PC-9 (cell line): ENCODE results near the gene TMEM86A. TPM values are rescaled to one million over a fixed set of nuclear protein-coding genes. Genes with fewer than 3 reads are reported as not detected.
"Not testable (repeated sequence)": the region's sequence is repeated elsewhere in the genome, so short reads cannot be mapped to it uniquely, and the experiment has no call there.

Experiments
- BruUV-seq: library from RNA; stranded (reverse); fragments of 400-500 nt; replicated peaks from 2 replicates; lab custom pipeline; 2021; lab: Mats Ljungman, UMichigan
- CTCF ChIA-PET: fragments of 300-600 bp; sonication (Branson Sonifier 250); formaldehyde crosslinking; loops from one replicate; lab custom pipeline; 2022; ENCODE audit warnings: antibody characterized with exemption; lab: Charles Lee
- POLR2A ChIA-PET: fragments of 300-600 bp; sonication (Branson Sonifier 250); formaldehyde crosslinking; loops from one replicate; lab custom pipeline; 2022; ENCODE audit warnings: antibody characterized with exemption; ENCODE audit not compliant: unreplicated experiment; lab: Charles Lee
- DNase-seq, 2 experiments: peaks; one replicate each; pipeline versions ENCODE4 v3.0.0 to v3.0.0-alpha.2; 2015 to 2022; ENCODE audit warnings: mixed read lengths in 1 of 2
- H2AFZ ChIP-seq: fragments of 200-600 bp; sonication (generic); 2 replicates; pipeline ENCODE4 v1.8.1; 2017; ENCODE audit warnings: antibody characterized with exemption
- H3F3A ChIP-seq: fragments of 200-600 bp; sonication (generic); 2 replicates; pipeline ENCODE4 v1.8.1; 2017; ENCODE audit warnings: antibody characterized with exemption, mild to moderate bottlenecking, low read depth; ENCODE audit not compliant: insufficient read depth
- H3K27ac ChIP-seq: fragments of 200-600 bp; sonication (generic); 2 replicates; pipeline ENCODE4 v1.6.1; 2016; ENCODE audit warnings: mixed run types
- H3K27me3 ChIP-seq: fragments of 200-600 bp; sonication (generic); 2 replicates; pipeline ENCODE4 v1.6.1; 2016; ENCODE audit warnings: low read depth, mixed run types; ENCODE audit not compliant: insufficient read depth
- H3K36me3 ChIP-seq: fragments of 200-600 bp; sonication (generic); 2 replicates; pipeline ENCODE4 v1.6.1; 2016; ENCODE audit warnings: low read depth, mixed run types
- H3K4me1 ChIP-seq: fragments of 200-600 bp; sonication (generic); replicated peaks from 2 replicates; pipeline ENCODE4 v1.6.1; 2016; ENCODE audit warnings: mixed run types; ENCODE audit not compliant: insufficient read depth
- H3K4me2 ChIP-seq: fragments of 200-600 bp; sonication (generic); 2 replicates; pipeline ENCODE4 v1.6.1; 2017; ENCODE audit warnings: mixed run types
- H3K4me3 ChIP-seq: fragments of 200-600 bp; sonication (generic); 2 replicates; pipeline ENCODE4 v1.6.1; 2016; ENCODE audit warnings: mixed run types
- H3K79me2 ChIP-seq: fragments of 200-600 bp; sonication (generic); 2 replicates; pipeline ENCODE4 v1.6.1; 2017; ENCODE audit warnings: low read depth, mixed run types
- H3K9me2 ChIP-seq: fragments of 200-600 bp; sonication (generic); 2 replicates; pipeline ENCODE4 v1.8.1; 2017; ENCODE audit warnings: mild to moderate bottlenecking; ENCODE audit not compliant: insufficient read depth
- H3K9me3 ChIP-seq: fragments of 200-600 bp; sonication (generic); 2 replicates; pipeline ENCODE4 v1.8.1; 2016; ENCODE audit warnings: low read depth; ENCODE audit not compliant: insufficient read depth
- H4K20me1 ChIP-seq: fragments of 200-600 bp; sonication (generic); 2 replicates; pipeline ENCODE4 v1.8.1; 2017; ENCODE audit not compliant: insufficient read depth
- CTCF ChIP-seq: fragments of 200-600 bp; sonication (generic); conservative IDR thresholded peaks from 2 replicates; pipeline ENCODE4 v1.6.1; 2017; ENCODE audit warnings: mixed run types, antibody characterized with exemption, mild to moderate bottlenecking, moderate library complexity
- EZH2 ChIP-seq: fragments of 200-600 bp; sonication (generic); IDR thresholded peaks from 2 replicates; pipeline ENCODE4 v1.8.0; 2017; ENCODE audit warnings: antibody characterized with exemption, low read depth
- intact Hi-C: fragments of 100-400 bp; cut with micrococcal nuclease; formaldehyde crosslinking; loops from one replicate; pipeline ENCODE4 v1.10.0; 2022; ENCODE audit not compliant: unreplicated experiment
- total RNA-seq: library from RNA; stranded (reverse); gene quantifications from 2 replicates; pipeline ENCODE4 v1.2.3, GENCODE V29; 2021

The TMEM86A gene
- total RNA-seq, 1 experiment from 2014 or later: 2.1 TPM

GRCh38 chr11:18676803-18677202, 21.8 kb upstream of the TMEM86A start:
- CTCF ChIA-PET: no interaction called here
- peak overlapping the region; percentile 57 for H3K27ac ChIP-seq
- intact Hi-C loops: no loop called here

DNA sequence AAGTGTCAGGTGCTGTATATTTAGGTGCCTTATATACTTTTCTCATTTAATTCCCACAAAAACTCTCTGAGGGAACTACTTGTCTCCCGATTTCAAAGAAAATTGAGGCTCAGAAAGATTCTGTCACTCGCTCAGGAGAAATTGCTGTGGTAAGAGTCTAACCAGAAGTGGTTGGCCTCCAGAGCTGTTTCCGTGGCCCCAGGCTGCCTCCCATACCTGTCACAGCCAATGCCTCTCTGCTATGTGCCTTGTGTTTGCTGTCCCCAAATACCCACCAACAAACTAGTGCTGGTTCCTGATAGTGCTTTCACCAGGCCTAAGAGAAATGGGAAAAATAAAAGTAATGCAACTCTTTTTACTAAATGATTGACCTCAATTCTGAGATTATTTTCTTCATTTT, 21.0 kb upstream of the TMEM86A start:
- Histone ChIP-seq H3K4me1 (peaks cover 47% of the 10 kb centered on the region), H3K27me3 (no peaks in the 10 kb centered on the region), H3K27ac (peak overlapping the region; percentile 57), H3K9me3 (no peaks in the 10 kb centered on the region), H3K79me2 (no peaks in the 10 kb centered on the region), H3K4me2 (peak overlapping the region; percentile 27; the same call in 1 of the 2 replicates), H4K20me1 (no peaks in the 10 kb centered on the region), H3F3A (peaks cover 24% of the 10 kb centered on the region), H2AFZ (peak overlapping the region; percentile 47; the same call in 1 of the 2 replicates), H3K36me3 (no peaks in the 10 kb centered on the region), H3K9me2 (no peaks in the 10 kb centered on the region), H3K4me3 (no peak overlapping the region)
- POLR2A ChIA-PET: no interaction called here
- TF ChIP-seq EZH2: no peak
- no peak for TF ChIP-seq CTCF
- intact Hi-C loops: no loop called here
- BruUV-seq: no TSS peak
- CTCF ChIA-PET: no interaction called here
- DNase-seq: peak in 1 of 2 experiments; percentile 52

More at GRCh38 chr11:18676803-18677202, 21.8 kb upstream of the TMEM86A start:
- POLR2A ChIA-PET: no interaction called here
- Histone ChIP-seq H3K4me1 (peaks cover 43% of the 10 kb centered on the region), H3K79me2 (no peaks in the 10 kb centered on the region), H2AFZ (no peak overlapping the region), H3K4me3 (no peak overlapping the region), H3K27me3 (no peaks in the 10 kb centered on the region), H3K9me2 (no peaks in the 10 kb centered on the region), H3K4me2 (peak overlapping the region; percentile 27; the same call in 1 of the 2 replicates), H3F3A (peaks cover 26% of the 10 kb centered on the region), H3K36me3 (no peaks in the 10 kb centered on the region), H4K20me1 (no peaks in the 10 kb centered on the region), H3K9me3 (no peaks in the 10 kb centered on the region)
- no TSS peak for BruUV-seq
- DNase-seq: peak in 1 of 2 experiments; percentile 97
- TF ChIP-seq CTCF (no peak), EZH2 (no peak)

DNA sequence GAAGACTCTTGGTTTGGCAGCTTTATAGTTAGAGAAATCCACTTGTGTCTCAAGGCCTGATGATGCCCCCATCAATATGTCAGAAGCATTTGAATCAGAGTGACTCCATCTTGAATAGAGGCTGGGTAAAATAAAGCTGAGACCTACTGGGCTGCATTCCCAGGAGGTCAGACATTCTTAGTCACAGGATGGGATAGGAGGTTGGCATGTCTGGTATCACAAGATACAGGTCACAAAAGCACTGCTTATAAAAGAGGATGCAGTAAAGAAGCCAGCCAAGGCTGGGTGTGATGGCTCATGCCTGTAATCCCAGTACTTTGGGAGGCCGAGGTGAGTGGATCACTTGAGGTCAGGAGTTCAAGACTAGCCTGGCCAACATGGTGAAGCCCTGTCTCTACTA, 16.6 kb upstream of the TMEM86A start:
- H3K9me2 ChIP-seq, H2AFZ ChIP-seq, intact Hi-C loops, H3K27ac ChIP-seq, BruUV-seq, H3K27me3 ChIP-seq, H3K36me3 ChIP-seq, H4K20me1 ChIP-seq, H3K4me2 ChIP-seq, H3K9me3 ChIP-seq, H3K4me3 ChIP-seq, H3K79me2 ChIP-seq, POLR2A ChIA-PET: not testable (repeated sequence)
- DNase-seq: peak in 1 of 2 experiments; percentile 65
- Histone ChIP-seq H3K4me1 (peaks cover 30% of the 10 kb centered on the region), H3F3A (peaks cover 15% of the 10 kb centered on the region)
- CTCF ChIA-PET: interaction anchor here (0.7 kb wide), 1 partner anchor 446 kb away, joined by 3 read pairs; no protein-coding TSS in a partner anchor

- H3K4me1 ChIP-seq: peaks cover 25% of the 10 kb centered on the region
- no peak overlapping the region for H2AFZ ChIP-seq
- no peak overlapping the region for H3K4me3 ChIP-seq
- no TSS peak for BruUV-seq
- H3K4me2 ChIP-seq: no peak overlapping the region
- intact Hi-C loops: no loop called here
- H3K27me3 ChIP-seq: no peaks in the 10 kb centered on the region
- H3K36me3 ChIP-seq: no peaks in the 10 kb centered on the region
- CTCF ChIA-PET: interaction anchor here (0.7 kb wide), 1 partner anchor 447 kb away, joined by 3 read pairs; no protein-coding TSS in a partner anchor
- no peaks in the 10 kb centered on the region for H3K9me3 ChIP-seq
- H3K9me2 ChIP-seq: no peaks in the 10 kb centered on the region
- POLR2A ChIA-PET: no interaction called here
- no peak overlapping the region for H3K27ac ChIP-seq
- TF ChIP-seq CTCF: no peak
- TF ChIP-seq EZH2: no peak
- H3K79me2 ChIP-seq: no peaks in the 10 kb centered on the region
- H4K20me1 ChIP-seq: no peaks in the 10 kb centered on the region
- no peak for DNase-seq
- peaks cover 10% of the 10 kb centered on the region for H3F3A ChIP-seq
These were observed 16.1 kb upstream of the TMEM86A start for GRCh38 chr11:18682466-18682865.
